Measurements from ENCODE around the gene TRIO.

TRIO gene

DNA sequence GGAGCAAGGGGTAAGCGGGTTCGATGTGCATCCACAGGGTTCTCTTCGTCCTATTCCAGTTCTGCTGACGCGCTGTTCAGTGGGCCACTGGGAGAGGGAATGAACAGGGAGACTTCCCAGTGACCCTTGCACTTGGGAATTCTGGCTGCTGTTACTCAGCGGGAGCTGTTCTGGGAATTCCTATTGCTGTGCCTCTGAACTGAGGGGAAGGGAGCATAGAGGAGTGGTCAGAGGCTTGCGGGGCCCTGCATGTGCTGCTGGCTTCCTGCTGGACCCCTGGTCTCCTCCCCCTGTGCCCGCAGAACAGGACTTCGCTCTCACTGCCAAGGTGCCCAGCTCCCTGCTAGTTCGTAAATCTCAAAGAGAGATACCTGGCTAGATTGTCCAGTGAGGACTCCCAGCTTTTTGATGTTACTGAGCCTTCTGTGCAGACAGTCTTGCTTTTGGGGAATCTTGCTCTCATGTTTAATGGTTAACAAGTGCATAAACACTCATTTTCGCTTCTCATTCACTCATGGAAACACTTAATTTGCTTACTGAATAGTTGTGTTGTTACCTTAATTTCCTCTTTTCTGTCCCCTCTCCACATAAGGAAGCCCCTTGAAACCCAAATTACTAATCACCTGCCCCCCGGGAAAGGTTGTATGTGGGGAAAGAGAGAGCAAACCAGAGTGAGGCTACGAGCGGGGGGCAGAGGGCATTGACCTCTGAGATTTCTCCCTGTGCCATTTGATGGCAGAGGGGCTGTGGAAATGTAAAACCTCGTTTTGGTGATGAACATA lies 5.9 kb downstream of the TRIO start:
- no peak for DNase-seq

DNA sequence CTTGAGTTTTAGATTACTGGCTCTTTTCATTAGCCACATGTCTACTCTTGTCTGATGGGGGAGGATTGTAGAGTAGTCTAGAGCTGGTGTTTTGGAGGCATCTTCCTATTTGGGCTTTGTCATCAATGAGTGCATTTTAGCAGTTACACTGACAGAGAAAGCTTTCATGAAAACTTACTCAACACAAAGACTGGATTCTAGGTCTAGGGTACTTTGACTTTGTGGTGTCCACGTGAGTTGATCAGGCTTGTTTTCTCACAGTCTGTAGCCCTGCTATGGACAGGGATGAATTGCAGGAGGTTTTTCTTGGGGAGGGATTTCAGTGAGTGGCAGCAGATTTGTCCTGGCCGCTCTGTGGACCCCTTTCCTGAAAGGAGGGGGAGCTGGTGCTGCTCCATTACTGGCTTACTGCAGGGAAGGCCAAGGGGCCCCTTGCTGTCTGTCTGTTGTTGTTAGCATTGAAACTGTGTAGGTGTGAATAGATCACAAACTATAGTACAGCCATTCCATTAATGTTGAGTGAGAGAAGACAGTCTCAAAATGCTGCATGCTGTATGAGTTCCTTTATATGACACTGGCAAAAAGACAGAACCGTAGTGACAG lies 6.6 kb downstream of the TRIO start:
- DNase-seq = no peak

DNA sequence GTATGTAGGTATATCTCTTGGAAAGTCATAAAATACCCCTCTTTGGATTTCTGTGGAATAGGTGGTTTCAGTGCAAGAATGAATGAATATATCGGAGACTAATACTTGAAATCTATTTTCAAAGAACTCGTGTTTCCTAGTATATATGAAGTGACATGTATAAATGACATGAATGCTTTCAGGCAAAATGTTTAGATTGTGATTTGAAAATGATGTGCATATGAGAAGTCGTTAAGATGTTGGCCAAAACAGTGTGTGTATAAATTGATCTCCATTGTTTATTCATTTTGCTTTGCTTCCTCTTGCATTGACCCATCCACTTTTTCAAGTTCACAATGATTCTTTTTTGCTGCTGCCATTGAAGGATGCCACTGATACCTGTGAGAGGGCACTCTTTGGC lies 8.3 kb downstream of the TRIO start:
- DNase-seq = no peak

DNA sequence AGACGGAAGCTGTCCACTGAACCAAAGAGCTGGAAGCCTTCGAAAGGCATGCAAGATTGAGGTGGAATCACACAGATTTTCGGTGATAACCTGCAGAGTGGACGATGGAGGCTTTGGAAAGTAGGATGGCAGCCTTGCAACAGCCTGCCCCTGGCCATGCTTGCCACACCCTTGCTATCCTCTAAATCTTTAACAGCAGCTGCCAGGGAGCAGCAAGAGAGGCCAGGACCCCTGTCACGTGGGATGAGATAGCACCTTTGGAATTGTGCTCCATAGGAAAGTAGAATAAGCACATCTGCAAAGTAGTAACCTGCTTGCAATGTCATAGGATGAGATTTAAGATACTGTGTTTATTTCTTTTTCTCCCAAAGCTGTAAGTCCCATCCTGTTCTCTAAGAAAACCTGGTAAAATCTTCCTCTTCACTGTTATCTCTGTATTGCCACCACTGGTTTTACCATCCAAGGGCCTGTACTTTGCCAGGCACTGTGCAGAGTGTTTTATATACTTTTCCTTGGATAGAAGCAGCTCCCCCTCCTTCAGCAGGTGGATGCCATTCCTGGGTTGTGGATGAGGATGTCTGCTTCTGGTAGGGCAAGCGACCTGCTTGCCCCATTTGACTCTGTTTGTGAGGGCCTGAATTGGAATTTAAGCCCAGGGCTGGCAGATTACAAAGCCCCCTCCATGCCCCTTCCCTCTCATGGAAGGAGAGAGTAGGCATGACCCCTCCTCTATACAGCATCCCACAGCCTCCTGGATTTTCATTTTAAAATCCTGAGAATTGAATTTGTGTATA lies 10.1 kb downstream of the TRIO start:
- DNase-seq = no peak

DNA sequence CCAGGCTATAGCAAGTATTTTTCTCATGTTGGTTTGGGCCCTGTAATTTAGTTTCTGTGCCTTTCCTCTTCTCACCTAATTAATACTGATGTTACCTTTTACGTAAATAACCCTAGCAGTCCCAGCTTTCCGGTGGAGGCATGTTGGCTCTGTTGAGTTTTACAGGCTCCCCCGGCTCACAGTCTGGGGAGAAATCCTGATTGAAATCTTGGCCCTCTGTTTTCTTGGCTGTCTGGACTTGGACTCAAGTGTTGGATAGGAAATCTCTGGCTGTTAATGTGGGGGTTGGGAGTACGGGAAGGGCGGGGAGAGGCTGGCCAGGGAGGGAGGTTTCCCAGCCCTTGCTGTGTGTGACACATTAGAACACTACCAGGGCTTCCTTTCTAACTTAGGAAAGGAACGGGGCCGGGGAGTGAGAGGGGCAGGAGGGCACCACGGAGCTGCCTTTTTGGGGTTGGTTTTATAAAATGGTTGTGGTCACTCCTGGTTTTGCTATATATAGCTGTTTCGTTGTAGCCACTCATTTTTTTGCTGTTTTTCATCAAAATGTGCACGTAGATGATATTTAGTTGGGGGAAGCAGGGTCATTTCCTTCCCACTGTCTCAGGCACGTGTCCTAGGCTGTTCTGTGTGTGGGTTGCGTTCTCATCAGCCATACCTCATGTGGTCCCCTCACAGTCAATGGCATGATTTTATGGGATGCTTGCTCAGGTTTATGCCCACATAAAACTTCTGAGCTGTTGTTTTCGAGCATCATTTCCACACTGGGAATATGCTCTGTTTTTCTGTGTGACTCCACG lies 11.0 kb downstream of the TRIO start:
- no peak for DNase-seq

DNA sequence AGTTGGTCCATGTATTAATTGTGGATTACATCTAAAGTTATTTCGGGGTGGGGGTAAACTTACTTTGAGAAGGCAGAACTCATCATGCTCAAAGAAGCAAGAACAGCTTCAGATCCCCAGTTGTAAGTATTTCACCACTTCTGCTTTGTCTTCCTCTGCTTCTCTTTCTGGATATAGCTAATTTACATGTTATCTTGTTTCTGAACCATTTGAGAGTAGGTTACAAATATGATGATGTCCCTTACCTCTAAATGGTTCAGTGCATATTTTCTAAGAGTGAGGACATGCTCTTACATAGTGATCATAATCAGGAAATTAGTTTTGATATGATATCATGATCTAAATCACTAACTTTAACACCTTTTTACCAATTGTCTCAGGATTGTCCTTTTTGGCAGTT lies 11.9 kb downstream of the TRIO start:
- DNase-seq = no peak

DNA sequence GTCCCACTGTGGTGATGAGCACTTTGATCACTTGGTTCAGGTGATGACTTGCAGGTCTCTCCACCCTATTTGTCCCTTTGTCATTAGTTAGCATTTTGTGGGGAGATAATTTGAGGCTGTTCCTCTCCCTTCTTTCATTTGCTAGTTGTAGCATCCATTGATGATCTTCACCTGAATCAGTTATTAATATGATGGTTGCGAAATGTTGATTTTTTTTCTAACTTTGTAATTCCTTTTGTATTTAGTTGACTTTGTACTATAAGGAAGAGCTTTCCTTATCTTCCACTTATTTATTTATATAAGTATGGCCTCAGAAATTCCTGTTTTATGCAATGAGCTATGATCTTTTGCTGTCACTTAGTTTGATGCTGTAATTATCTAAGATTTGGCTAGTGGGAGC lies 12.6 kb downstream of the TRIO start:
- no peak for DNase-seq

DNA sequence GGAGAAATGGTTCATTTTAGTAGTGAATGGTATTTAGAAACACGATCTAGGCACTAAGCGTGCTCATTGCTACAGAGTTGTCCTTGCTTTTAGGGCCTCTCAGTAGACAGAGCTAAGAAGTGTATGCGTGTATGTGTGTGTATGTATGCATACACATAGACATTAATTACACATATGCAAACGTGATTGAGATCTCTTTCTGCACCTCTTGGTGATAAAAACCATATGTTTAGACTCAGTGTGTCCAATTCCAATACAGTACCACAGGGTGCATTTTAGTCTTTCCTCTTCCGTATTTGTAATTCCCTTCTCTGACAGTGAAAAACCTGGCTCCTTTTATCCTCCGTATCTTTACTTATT lies 13.1 kb downstream of the TRIO start:
- DNase-seq = no peak

DNA sequence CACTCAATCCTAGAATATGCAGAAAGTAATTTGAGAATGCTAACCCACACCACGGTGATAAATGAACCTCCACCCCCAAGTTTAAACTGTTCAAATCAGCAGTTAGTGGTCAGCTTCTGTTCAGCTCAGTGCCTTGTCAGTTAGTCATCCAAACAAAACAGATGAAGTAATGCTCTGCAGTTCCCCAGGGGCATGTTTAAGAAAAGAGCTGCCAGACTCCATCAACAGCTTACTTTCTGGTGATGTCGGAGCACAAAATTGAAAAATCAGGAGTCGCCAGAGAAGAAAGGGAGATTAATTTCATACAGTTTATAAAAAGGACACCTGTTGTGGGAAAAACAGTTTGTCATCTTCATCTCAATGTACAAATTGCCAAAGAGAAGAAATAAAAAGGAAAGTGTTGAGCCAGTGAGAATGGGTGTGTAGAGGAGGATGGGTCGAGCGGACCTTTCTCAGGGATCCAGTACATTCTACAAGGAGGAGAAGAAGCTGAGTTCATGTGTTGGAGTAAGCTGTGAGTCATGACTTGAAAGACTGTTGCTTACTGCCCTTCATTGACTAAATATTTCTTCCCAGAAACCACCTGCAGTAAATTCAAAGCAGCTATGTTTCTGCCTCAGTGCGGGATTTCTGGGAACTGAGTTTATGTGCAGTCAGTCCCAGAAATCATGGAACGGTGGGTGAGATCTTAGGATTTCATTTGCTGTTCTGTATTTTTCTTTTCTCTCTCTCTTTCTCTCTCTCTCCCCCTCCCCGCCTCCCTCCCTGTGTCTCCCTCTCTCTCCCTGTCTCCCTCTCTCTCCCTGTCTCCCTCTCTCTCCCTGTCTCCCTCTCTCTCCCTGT lies 13.7 kb downstream of the TRIO start:
- no peak for DNase-seq

DNA sequence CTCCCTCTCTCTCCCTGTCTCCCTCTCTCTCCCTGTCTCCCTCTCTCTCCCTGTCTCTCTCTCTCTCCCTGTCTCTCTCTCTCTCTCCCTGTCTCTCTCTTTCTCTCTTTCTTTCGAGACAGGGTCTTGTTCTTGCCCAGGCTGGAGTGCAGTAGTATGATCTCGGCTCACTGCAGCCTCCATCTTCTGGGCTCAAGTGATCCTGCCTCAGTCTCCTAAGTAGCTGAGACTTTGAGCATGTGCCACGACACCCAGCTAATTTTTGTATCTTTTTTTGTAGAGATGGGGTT lies 14.3 kb downstream of the TRIO start:
- no peak for DNase-seq

DNA sequence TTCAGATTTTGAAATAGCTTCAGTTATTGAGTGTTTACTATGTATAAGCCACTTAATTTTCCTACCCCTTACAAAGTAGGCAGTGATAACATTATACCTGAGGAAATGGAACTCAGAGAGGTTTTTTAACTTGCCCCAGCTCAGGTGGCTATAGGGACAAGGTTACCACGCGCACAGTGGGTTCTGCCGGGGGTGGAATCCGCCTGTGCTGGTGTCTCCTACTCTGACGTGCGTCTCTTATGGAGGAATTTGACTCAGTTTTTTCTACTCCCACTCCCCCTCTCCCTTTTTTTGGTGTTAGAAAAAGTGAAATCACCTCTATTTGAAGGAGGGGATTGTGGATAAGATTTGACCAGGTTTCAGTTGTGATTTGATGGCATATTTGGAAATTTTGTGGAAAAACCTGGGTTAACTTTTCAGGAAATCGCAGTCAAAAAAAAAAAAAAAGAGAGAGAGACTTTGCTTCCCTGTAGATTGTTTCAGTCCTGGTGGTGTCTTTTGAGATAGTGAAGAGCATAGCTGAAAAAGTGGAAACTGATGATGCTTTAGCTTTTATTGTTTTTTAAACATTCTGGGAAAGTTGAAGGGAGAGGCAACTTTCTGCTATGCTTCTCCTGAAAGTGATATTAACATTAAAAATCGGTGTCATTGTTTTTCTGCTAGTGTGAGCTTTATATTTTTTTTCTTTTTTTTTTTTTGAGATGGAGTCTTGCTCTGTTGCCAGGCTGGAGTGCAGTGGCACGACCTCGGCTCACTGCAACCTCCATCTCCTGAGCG lies 15.9 kb downstream of the TRIO start:
- DNase-seq = no peak

DNA sequence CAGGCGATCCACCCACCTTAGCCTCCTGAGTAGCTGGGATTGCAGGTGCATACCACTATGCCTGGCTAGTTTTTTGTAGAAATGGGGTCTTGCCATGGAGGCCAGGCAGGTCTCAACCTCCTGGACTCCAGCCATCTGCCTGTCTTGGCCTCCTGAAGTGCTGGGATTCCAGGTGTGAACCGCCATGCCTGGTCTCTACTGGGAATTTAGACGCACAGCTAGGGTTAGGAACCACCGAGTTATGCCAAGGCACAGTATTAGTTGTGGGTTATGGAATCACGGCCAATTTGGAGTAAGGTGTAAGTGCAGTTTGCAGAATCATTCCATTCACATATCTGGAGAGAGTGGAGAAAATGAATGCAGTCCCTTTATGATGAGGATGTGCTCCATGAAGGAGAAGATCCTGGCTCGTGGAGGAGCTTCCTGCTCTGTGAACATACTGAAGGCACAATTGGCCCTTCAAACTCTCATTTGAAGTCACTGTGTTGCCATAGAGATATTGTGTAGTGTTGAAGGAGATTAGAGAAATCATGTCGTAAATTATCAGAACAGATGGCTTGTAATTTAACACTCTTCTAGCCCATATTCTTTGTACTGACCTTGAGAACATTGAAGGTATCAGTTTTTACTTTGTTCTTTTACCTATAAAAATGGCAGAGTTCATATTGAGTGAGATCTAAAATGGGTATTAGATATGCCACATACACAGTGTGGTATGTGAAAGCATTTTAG lies 18.8 kb downstream of the TRIO start:
- no peak for DNase-seq

DNA sequence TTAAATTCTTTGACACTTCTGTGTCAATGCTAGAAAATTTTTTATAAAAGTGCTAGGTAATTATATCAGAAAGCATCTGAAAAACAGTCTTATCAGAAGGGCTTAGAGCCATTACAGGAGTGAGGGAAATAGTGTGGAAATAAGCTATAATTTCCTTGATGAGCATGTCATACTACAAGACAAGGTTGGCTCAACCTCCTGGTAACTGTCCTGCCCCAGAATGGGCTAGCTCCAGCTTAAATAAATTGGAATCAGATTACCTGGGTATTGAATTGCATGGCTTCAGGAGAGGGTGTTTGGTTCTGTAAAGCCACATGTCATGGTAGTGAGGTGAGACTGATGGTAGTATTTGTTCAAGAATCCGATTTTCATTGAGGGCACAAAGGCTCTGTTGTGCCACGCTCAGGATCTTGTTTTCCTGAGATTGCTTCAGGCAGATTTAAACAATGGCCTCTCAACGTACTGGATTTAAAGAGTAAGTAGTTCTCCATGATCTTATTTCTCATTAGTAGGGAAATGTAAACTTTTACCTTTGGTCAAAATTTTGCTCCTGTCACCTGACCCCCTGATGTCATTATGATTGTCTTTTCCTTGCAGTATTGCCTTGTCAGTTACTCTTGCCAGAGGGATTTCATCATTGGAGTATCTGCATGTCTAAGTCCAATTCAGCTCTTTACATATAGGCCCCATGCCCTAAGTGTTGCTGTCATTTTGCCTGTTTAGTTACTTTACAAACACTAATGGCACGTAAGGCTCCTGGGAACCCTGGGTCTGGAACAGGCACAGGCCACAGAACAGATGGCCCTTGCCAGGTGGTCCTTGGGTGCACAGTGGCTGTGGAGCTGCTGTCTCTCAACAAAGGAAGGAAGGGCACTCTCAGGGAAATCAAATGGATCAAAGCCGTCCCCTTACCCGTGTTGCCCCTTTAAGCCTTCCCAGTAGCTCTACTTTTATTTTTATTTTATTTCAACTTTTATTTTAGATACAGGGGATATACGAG lies 21.3 kb downstream of the TRIO start:
- DNase-seq = no peak

DNA sequence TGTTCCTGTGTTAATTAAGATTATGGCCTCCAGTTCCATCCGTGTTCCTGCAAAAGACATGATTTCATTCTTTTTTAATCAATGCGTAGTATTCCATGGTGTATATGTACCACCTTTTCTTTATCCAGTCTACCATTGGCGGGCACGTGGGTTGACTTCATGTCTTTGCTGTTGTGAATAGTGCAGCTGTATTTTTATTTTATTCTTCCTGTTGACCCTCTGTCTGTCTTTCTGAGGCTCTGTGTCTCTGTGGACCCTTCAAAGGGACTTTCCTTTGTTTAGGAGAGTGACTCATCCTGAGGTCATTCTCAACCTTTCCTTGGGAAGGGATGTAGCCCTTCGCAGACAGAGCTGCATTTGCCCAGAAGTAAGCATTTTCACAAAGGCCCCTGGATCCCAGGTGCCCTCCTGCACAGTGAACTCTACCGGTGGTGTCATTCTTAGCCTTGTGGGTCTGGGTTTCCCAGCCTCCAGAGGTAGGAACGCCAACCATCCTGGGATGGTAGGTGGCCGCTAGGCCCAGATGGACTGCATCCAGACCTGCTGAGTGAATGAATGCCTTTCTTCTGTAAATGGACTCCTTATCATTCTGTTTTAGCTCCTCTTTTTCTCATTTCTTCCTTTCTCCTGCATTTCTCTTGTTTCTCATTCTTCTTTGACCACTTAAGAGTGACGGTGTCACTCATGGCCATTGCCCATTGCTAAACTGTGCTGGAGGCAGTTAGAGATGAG lies 22.4 kb downstream of the TRIO start:
- no peak for DNase-seq

DNA sequence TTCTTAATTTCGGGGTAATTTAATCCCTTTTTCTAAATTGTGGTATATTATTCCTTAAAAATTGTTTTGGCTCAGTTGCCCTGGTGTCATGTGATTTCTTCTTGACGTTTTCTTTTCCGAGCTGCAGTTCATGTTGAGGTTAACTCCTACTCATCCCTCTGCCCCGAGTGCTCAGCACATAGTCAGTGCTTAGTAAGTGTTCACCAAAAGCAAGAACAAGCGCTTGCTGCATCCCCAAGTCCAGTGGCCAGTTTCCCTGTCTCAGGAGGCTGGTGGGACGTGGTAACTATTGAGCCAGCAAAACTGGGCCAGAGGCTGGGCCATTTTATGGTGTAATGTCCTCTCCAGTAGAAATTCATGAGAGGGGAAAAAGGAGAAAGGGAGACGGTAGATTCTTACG lies 23.3 kb downstream of the TRIO start:
- DNase-seq = no peak

DNA sequence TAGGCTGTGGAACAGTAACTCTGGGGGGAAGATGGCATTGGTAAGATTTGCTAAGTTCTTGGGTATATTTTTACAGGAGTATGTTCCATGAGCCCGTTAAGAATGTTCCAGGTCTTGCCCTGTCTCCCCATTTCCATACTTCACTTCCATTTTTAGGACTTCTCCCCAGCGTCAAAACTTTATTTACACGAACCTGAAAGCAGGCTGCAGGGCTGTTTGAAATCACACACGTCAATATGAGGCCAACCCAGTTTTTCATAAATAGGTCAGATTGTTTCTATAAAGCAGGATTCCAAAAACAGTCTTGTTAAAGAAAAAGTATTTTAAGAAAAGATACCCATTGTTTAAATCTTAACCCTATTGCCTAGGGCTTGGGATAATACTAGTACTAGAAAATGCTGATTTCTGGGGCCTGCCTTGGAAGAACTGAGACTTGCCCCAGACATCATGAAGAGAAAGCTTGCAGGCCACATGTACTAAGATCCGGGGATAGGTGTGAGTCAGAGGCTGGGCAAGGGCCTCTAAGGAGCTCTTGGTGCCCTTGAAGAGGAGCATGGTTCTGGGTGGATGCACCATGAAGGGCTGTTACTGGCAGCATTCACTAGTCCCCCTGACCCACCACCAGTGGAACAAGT lies 24.2 kb downstream of the TRIO start:
- no peak for DNase-seq

DNA sequence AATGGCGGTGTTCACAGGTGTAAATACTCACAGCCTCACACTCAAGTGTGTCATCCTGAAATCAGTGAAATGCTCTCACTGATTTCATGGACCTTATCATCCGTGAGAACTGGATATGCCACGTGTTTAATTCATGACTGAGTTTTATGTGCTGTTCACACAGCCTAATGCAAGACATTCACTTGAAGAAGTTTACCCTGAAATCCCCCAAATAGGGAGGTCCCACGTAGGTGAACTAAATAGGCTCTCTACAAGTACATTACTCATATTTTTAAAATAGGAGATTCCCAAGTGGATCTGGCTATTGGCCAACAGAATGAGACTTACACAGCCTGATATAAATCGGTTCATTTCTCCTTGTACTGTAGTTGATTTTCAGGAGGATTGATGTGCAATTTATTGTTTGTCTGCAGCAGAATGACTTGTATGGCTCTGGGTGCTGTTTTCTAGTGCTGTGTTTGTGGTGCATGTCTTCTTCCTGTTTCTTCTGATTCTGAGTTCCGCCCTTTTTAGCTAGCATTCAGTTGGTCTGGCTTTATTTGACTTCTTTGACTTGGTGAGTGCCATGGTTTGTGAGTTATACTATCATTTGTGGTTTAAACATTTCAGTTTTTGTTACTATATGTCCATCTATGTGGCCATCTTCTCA lies 25.1 kb downstream of the TRIO start:
- no peak for DNase-seq

DNA sequence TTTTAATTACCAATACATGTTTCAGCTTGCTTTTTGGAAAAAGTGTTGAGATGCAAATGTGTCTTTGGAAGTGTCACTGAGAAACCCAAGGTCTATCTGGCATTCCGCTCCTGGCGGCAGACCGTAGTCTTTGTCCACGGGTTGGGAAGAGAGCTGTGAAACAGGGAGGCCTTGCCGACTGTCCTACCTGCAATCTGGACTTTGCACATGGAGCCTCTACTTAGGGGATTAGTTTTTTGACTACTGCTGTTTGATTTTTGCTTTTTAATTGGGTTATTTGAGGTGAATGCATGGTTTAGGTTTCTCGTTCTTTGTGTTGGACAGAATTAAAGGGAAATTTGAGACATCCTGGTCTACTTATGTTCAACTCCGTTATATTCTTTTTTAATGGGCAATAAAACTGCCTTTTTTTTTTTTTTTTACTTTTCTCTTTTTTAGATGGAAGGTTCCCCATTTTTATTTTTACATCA lies 25.7 kb downstream of the TRIO start:
- no peak for DNase-seq
